NCI-H510A treated with DMSO at 0.1 percent for 48 hours (cell line): ENCODE results near the gene WFDC5.

ENCODE experiments used
- DNase-seq: peaks from one replicate; lab custom pipeline; 2025; lab: John Stamatoyannopoulos, UW

Gene WFDC5

GRCh38 chr20:45115386-45115774, 406 bp upstream of the WFDC5 start:
- no peak for DNase-seq

DNA sequence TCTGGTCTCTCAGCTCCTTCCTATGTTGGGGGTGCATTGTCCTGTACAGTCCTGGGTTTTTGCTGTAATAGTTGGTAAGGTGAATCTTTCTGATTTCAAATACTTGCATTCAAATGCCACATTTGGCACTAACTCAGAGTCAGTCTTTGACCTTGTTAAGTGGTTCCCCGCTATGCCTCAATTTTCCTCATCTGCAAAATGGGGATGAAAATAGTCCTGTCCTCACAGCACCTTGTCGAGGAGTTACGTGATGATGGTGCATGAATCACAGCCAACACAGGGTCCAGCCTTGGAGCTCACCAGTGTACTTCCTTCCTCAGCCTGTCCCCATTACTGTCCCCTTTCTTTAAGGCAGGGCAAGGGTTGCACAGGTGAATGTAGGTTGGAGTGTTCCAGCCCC, 1.1 kb downstream of the WFDC5 start:
- no peak for DNase-seq

GRCh38 chr20:45112754-45113153, 2.2 kb downstream of the WFDC5 start:
- no peak for DNase-seq

DNA sequence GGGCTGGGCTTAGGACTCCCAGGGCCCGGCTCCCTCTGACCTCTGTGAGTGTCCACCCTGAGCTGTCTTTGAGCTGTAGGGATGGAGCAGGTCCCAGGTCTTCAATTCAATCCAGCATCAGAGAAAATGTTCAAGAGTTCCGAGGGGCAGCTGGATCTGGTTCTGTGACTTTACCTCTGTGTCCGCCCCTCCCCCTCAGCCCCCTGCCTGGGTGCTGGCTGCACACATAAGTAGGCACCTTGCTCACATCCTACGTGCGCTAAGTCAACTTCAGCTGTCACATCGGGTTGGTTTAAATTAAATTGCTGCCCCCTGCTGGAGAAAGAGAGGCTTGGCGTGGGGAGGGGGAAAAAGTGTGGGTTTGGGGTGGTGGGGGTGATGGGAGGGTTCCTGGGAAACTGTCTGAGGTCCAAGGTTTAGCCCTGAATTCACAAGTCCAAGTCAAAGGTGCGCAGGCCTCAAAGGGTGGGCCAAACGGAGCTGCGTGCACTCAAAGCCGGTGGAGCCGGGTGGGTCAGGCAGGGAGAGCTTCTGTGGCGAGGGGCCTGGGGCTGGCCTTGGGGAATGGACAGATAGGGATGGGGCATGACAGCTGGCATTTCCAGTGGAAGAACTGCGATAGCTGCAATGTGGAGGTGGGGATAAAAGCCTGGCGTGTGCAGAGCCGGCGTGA, 3.0 kb downstream of the WFDC5 start:
- DNase-seq: no peak

DNA sequence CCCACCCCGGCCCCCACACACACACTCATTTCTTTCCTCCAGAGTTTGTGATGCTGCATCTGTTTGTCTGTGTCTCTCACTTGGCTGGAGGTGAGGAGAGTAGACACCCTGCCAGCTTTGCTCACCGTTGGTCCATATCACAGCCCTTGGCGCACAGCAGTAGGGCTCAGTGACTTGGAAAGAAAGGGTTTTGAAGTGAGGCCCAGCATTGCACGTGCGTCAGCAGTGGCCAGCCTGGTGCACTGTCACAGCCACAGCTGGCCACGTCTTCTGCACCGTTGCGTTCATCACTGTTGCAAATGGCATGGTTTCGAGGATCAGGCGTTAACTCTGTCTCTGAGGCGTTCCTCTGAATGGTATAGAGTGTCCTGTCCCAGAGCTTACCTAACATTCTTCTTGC, 3.7 kb downstream of the WFDC5 start:
- DNase-seq: no peak

DNA sequence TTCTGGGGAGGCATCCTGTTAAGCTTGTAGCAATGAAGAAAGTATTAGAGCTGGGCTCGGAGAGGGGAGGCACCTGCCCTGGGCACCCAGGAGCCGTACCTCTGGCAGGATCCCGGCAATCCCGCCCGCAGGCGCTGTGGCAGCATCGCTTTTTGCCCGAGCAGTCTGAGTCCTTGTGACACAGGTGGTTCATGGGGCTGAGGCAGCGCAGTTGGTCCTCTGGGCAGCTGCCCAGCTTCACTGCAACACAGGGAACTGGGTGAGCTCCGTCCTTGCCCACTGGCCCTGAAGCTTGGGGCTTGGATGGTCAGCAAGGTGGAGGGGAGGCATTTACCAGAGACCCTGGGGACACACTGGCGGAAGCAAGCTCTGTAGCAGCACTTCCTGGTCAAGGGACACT, 4.7 kb downstream of the WFDC5 start:
- DNase-seq: no peak

GRCh38 chr20:45109634-45110033, 5.3 kb downstream of the WFDC5 start:
- DNase-seq: no peak

GRCh38 chr20:45105317-45105716, 9.7 kb downstream of the WFDC5 start:
- DNase-seq: no peak

DNA sequence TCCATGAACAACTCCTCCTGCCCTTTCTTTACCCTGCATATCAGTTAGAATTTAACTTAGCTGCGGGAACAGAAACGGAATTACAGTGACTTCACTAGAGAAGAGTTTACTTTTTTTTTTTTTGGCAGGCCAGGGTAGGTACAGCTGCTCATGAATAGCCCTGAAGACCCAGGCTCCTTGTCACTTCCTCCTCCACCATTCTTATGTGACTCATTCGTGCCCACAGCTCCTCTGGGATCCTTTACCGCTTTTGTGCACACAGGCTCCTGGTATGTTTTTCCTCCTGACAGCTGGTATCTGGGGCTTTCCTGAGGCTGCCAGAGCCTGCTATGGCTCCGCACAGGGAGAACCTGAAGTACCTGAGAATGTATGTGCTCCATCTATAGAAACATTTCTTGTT, 10.2 kb downstream of the WFDC5 start:
- no peak for DNase-seq

DNA sequence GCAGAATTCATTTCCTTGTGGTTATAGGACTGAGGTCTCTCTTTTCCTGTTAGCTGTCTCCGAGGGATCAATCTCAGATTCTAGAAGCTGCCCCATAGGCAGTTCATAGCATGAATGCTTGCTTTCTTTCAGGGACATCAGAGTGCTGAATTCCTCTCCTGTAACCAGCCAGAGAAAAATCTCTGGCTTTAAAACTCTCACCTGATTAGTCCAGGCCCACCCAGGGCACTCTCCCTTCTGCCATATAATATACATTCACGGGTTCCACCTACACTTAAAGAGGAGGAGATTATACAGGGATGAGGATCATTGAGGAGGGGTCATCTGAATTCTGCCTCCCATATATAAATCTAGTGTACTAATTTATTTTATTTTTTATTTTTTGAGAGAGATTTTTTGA, 11.9 kb downstream of the WFDC5 start:
- no peak for DNase-seq

DNA sequence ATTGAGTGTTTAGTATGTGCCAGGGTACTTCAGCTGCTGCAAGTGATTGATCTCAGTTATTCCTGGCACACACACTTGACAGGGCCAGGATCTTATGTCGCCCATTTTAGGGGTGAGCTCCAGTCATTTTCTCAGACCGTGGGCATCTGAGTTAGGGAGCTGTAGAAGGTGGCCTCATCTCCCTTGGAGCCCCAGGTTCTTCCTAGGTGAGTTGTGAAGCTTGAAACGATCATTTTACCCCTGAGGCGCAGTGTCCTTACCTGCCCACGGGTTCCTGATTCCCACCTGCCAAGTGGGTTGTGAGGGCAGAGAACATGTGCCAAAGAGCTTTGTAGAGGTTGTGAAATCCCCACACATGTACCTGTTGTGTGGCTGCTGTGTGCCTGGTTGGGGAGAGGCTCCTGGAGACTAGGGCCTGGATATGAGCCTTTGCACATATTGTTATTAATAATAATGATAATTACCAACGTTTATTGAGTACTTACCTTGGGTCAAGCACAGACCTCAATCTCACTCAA, 13.6 kb downstream of the WFDC5 start:
- no peak for DNase-seq

DNA sequence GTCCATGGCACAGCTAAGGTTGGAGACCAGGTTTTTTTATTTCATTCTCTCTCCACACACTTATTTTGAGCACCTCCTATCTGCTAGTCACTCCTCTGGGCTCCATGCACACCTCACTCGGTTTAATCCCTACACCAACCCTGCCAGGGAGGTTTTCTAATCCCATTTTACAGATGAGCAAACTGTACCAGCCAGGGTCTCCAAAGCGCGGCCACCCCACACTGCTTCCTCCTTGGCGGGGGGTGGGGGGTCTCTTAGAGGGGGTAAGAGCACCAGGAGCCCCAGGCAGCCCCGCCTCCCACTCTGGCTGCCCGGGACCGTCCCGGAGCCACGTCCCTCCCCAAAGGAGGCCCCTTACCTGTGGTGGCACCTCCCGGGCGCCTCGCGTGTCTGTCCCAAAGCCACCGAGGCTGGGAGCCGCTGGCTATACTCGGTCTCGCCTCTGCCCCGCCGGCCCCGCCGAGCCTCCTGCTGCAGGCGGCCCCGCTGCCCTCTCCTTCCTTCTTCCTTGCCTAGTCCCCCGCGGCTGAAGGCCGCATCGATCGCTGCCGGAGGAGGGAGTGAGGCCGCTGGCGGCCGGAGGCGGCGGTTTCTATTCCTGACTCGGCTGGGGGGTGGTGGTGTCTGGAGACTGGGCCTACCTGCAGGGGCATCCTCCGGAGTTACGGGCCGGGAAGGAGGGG, 14.3 kb downstream of the WFDC5 start, which contains the start of gene KCNS1:
KCNS1 (minus strand) TSS at position 565 of the 683 bp plus-strand sequence. CDS start 1,891 bp downstream, outside the sequence.
- no peak for DNase-seq

- no peak for DNase-seq
Measured at GRCh38 chr20:45098103-45098773, 16.7 kb downstream of the WFDC5 start.

GRCh38 chr20:45097485-45098102, 17.4 kb downstream of the WFDC5 start:
- DNase-seq: no peak

- DNase-seq: no peak
Measured at GRCh38 chr20:45096781-45097180, 18.2 kb downstream of the WFDC5 start.

DNA sequence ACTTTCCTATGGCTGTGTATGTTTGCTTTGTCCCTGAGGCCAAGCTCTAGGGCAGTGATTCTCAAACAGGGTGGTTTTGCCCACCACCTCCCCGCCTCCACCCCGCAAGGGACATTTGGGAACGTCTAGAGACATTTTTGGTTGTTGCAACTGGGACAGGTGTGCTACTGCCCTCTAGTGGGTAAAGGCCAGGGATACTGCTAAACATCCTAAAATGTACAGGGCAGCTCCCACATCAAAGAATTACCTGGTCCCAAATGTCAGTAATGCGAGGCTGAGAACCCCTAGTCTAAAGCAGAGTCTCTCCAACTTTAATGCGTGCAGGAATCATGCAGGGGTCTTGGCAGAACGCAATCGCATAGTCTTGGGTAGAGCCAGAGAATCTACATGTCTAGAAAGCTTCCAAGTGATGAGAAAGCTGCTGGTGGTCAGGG, 19.2 kb downstream of the WFDC5 start:
- DNase-seq: peak; percentile 28

DNA sequence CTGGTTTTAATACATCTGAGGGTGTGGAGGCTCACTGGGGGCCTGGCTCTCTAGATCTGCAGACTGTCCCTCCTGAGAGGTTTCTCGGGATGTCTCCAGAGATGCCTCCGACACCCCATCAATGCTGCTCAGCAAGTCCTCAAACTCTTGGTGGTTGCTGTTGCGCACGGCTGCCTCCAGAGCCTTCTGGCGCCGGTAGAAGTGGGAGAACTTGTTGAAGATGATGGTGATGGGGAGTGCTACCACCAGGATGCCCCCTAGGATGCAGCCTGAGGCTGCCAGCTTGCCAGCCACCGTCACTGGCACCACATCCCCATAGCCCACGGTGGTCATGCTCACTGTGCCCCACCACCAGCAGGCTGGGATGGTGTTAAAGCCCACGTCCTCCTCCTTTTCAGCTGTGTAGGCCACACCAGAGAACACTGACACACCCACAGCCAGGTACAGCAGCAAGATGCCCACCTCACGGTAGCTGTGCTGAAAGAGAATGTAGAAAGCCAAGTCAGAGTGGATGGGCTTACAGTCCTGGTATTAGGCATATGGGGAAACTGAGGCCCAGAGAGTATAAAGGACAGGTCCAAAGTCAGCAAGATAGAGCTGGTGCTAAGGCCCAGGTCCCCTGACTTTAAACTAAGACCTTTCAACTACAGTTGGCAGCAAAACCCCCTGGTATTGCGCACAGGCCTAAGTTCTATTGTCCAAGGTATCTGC, 20.0 kb downstream of the WFDC5 start:
- no peak for DNase-seq

GRCh38 chr20:45094201-45094600, 20.8 kb downstream of the WFDC5 start:
- DNase-seq: no peak

GRCh38 chr20:45092898-45093297, 22.1 kb downstream of the WFDC5 start:
- DNase-seq: no peak

- DNase-seq: no peak
Measured at GRCh38 chr20:45091366-45091765, 23.6 kb downstream of the WFDC5 start.

- no peak for DNase-seq
Measured at GRCh38 chr20:45090481-45090880, 24.5 kb downstream of the WFDC5 start.

GRCh38 chr20:45088247-45088646, 26.7 kb downstream of the WFDC5 start:
- no peak for DNase-seq
